ENCODE measurements around the gene PGM1. TPM values are rescaled to one million over a fixed set of nuclear protein-coding genes. Genes with fewer than 3 reads are reported as not detected.

The PGM1 gene
- total RNA-seq, 1 donor from 2014 or later = 225 TPM

- DNase-seq (ENCODE audit: low spot score) (no peak), ATAC-seq (no peak)
These were observed 70.1 kb downstream of the PGM1 start for GRCh38 chr1:63663301-63663700.

DNA sequence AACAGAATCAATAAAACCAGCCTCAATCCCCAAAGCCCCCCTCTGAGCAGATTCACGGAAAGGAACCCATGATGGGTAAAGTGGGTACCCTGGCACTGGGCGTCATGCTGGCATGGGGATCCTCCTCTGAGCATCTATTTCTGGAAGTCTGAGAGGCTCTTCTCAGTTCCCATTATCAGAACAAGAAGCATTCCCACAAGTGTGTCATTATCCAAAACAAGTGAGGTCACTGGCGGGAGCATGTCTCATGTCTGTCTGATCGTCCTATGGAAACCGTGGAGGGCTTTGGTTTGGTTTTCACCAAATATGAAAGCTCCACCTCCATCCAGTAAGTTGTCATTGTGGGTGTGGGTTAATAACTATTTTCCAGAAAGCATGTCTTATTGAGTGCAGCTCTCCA lies 70.7 kb downstream of the PGM1 start:
- DNase-seq (ENCODE audit: low spot score) (no peak), ATAC-seq (no peak)

DNA sequence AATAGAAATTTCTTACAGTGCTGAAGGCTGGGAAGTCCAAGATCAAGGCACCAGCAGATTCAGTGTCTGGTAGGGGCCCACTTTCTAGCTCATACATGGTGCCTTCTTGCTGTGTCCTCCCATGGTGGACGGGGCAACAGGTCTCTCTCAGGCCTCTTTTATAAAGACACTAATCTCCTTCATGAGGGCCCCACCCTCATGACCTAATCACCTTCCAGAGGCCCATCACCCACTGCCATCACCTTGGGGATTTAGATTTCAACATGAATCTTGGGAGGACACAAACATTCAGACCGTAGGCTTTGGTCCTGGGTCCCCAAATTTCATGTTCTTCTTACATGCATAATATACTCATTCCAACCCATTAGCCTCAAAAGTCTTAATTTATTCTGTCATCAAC lies 71.5 kb downstream of the PGM1 start:
- ATAC-seq = no peak
- no peak for DNase-seq (ENCODE audit: low spot score)

DNA sequence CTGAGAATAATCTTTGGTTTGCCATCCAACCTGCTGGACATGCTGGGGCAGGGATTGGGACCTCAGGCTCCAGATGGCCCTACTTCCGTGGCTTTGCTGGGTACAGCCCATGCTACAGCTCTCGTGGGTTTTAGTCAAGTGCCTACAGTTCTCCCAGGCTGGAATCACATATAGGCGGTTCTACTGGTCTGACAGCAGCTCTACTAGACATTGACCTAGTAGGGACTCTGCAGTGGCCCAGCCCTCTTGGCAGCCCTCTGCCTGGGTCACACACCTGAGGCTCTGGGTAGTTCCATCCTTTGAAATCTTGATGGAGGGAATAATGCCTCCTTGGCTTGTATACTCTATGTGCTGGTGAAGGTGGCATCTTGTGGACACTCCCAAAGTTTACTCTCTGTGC lies 72.2 kb downstream of the PGM1 start:
- no peak for DNase-seq (ENCODE audit: low spot score)
- peak; percentile 49 for ATAC-seq

DNA sequence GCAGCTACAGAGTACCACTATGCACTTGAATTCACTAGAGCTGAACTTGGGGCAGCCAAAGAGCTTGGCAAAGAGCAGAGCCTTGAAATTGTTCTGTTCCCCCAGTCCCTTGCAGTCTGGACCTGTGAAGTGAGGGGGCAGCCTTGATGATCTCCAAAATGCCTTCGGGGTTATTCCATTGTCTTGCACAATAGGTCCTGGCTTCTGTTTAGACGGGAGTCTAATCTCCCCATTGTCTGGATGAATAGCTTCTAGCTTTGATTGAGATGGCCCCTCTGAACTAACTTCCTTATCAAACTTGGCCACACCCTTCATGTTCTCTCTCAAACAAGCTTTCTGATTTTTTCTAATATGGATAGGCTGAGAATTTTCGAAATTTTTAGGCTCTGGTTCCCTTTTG lies 72.6 kb downstream of the PGM1 start:
- DNase-seq (ENCODE audit: low spot score) (no peak), ATAC-seq (no peak)

DNA sequence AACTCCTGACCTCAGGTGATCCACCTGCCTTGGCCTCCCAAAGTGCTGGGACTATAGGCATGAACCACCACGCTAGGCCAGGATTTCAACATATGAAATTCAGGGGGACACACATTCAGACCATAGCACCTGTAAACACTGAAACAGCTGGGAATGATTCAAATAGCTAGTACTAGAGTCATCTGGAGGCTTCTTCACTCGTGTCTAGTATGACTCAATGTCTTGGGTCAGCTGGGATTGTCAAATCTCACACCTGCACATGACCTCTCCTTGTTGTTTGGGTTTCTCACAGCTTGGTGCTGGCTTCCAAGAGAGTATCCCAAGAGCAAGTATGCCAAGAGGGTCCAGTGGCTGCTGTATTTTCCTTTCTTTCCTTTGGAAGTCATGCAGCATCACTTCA lies 75.1 kb downstream of the PGM1 start:
- DNase-seq (ENCODE audit: low spot score) = no peak

DNA sequence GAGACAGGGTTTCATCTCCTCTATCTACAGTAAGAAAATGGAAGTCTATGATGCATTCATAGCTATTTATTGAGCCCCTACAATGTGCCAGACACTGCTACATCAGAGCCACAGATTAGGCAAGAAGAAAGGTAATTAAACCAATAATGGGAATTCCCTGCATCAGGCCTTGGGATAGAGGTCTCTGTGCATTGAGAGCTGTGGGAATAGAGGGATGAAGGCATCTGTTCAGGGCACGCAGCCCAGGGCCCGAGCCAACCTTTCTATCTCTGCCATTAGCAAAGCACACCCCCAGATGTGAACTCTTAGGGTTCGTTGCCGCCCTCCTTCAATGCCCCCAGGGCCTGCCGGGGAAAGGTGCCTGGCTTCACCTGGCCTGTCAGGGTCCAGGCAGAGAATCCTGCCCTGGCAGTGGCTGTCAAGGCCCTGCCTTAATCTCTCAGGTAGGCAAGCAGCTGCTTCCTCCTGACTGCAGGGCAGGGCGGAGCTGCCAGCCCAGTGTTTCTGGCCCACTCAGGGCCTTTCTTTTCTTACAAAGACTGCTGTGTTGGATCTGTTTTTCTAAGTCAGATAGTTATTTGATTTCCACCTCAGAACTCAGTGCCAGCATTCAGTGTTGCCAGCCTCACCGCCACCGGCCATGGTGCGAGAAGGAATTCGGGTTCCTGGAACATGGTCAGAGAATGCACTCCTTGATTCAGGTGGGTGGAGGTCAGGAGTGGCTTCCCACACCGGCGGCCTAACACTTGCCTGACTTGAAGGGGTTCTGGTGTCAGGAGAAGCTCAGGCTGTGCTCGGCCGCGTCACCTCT lies 76.1 kb downstream of the PGM1 start:
- peak; percentile 33 for DNase-seq (ENCODE audit: low spot score)
- no peak for ATAC-seq

More for the DNA sequence above, 75.1 kb downstream of the PGM1 start:
- no peak for ATAC-seq

- ATAC-seq (no peak), DNase-seq (ENCODE audit: low spot score) (no peak)
These were observed 77.0 kb downstream of the PGM1 start for GRCh38 chr1:63670164-63670563.

DNA sequence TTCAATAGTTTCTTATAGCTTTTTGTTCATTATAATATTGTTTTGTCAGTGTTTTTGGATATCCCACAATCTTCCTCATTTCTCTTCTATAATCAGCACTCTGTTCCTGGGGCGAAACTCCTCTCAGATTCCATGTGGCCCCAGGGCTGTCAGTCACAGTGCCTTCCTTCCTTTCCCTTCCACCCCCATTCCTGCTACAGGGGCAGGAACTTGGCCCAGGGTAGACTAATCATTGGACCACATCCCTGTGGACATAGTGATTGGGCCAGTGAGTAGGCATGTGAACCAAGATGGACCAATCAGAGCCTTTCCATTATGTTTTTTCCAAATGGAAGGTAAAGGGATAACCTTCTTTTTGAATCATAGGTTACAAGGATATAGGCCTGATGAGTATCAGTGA lies 78.3 kb downstream of the PGM1 start:
- no peak for ATAC-seq
- DNase-seq (ENCODE audit: low spot score) = no peak

GRCh38 chr1:63674238-63674864 lies 81.1 kb downstream of the PGM1 start:
- DNase-seq (ENCODE audit: low spot score) = peak; percentile 77
- ATAC-seq = peak; percentile 97

DNA sequence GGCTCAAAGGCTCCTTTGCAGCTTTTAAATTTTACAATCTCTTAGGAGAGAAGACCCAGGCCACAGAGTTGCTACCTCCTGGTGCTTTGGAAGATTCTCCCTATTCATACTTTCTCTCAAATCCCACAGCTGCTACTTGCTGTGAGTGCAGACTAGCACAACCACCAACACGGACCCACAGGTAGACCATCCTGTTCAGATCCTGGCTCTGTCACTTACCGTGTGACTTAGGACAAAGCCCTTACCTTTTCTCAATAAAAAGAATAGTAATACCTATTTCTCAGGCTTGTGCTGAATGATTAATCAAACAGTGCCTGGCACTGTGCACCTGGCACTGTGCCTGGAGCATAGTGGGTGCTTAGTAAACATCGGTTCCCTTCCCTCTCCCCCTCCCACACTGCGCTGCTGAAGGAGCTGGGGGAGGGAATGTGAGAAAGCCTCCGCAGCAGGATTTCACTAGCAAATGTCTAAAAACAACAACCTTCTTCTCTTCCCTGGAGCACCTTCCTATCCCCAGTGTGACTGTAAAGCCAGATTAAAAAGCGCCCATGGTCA lies 81.7 kb downstream of the PGM1 start:
- no peak for DNase-seq (ENCODE audit: low spot score)
- ATAC-seq = peak; percentile 11

DNA sequence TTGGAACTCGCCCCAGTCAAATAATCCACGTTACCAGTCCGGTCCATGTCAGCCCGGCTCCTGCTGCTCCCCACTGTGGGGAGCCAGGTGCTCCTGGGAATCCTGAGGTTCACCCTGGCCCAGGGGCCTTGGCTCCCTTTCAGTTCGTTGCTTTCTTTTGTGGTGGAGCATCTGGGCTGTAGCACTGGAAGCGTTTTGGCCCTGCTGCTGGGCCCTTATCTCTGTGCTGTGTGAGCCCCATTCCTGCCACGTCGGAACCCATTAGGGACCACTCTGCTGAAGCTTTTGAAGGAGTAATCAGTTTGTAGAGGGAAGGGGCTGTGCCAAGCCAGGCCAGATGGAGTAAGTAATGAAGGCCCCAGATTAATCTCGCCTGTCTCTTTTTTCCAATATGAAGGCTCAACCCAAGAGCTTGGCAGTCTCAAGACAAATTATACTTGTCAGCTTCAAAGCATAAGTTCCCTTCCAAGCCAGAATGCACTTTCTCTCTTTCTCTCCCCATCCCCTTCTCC lies 82.3 kb downstream of the PGM1 start:
- no peak for ATAC-seq
- DNase-seq (ENCODE audit: low spot score) = no peak

- DNase-seq (ENCODE audit: low spot score) = no peak
- no peak for ATAC-seq
These were observed 84.3 kb downstream of the PGM1 start for GRCh38 chr1:63677497-63677896.

- ATAC-seq (no peak), DNase-seq (ENCODE audit: low spot score) (no peak)
These were observed 85.0 kb downstream of the PGM1 start for GRCh38 chr1:63678200-63678599.

GRCh38 chr1:63679076-63679475 lies 85.9 kb downstream of the PGM1 start:
- no peak for DNase-seq (ENCODE audit: low spot score)
- ATAC-seq = no peak

GRCh38 chr1:63679589-63679988 lies 86.4 kb downstream of the PGM1 start:
- ATAC-seq = no peak
- DNase-seq (ENCODE audit: low spot score) = no peak

DNA sequence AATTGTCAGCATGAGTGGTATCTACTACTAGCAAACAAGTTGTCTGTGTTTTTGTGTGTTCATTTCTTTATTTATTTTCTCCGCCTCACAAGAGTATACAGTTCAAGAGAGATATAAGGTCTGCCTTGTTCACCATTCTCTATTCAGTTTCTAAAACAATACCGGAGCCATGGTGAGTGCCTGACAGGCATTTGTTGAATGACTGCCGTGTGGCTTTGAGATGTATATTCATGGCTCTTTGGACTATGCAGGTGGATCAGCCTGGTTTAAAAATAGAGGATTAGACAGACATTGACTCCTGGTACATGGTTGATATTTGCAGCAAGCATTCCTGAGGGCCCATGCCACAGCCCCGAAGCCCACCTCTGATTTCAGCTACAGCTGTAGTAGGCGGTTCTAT lies 89.7 kb downstream of the PGM1 start:
- DNase-seq (ENCODE audit: low spot score) (no peak), ATAC-seq (no peak)

GRCh38 chr1:63683759-63684158 lies 90.5 kb downstream of the PGM1 start:
- no peak for ATAC-seq

DNA sequence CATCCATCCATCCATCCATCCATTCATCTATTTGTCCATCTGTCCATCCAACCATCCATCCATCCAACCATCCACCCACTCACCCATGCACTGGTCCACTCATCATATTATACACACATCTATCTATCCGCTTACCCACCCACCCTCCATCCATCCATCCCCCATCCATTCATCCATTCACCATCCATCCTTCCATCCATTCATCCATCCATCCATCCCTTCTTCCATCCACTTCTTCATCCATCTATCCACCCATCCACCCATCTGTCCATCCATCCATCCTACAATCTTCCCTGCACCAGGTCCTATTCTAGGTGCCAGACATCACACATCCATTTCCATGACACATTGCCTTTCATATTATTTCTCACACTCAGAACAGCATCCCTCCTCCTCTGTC lies 93.5 kb downstream of the PGM1 start:
- no peak for ATAC-seq
- no peak for DNase-seq (ENCODE audit: low spot score)

More at GRCh38 chr1:63683759-63684158, 90.5 kb downstream of the PGM1 start:
- no peak for DNase-seq (ENCODE audit: low spot score)

GRCh38 chr1:63688302-63688890 lies 95.2 kb downstream of the PGM1 start:
- DNase-seq (ENCODE audit: low spot score) (no peak), ATAC-seq (no peak)

- no peak for ATAC-seq
- no peak for DNase-seq (ENCODE audit: low spot score)
These were observed 97.9 kb downstream of the PGM1 start for GRCh38 chr1:63690966-63691700.
